NCI-H1092 (cell line): ENCODE data around the gene CYB5RL.
"Not testable (repeated sequence)": the region's sequence is repeated elsewhere in the genome, so short reads cannot be mapped to it uniquely, and the experiment has no call there.

Experiments
- DNase-seq: peaks from one replicate; lab custom pipeline; 2025; lab: John Stamatoyannopoulos, UW

Gene CYB5RL

DNA sequence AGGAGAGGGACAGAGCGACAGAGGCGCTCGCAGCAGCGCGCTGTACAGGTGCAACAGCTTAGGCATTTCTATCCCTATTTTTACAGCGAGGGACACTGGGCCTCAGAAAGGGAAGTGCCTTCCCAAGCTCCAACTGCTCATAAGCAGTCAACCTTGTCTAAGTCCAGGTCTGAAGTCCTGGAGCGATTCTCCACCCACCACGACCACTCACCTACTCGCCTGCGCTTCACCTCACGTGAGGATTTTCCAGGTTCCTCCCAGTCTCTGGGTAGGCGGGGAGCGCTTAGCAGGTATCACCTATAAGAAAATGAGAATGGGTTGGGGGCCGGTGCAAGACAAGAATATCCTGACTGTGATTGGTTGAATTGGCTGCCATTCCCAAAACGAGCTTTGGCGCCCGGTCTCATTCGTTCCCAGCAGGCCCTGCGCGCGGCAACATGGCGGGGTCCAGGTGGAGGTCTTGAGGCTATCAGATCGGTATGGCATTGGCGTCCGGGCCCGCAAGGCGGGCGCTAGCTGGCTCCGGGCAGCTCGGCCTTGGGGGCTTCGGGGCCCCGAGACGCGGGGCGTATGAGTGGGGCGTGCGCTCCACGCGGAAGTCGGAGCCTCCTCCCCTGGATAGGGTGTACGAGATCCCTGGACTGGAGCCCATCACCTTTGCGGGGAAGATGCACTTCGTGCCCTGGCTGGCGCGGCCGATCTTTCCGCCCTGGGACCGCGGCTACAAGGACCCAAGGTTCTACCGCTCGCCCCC lies at the start of gene CYB5RL, which contains the start of gene MRPL37:
TSS of gene CYB5RL (minus strand) at position 266 of the 754 bp plus-strand sequence. CDS start 4,414 bp downstream, outside the sequence.
TSS of gene MRPL37 (plus strand) at position 403 of the 754 bp plus-strand sequence. CDS start at position 480, 77 bp downstream.
- peak; percentile 91 for DNase-seq

GRCh38 chr1:54248966-54249365 lies 49.1 kb upstream of the CYB5RL start:
- DNase-seq = no peak

- no peak for DNase-seq
These were observed 48.2 kb upstream of the CYB5RL start for GRCh38 chr1:54247863-54248515.

- DNase-seq = no peak
These were observed 46.4 kb upstream of the CYB5RL start for GRCh38 chr1:54246116-54246721.

- no peak for DNase-seq
These were observed 45.7 kb upstream of the CYB5RL start for GRCh38 chr1:54245501-54245900.

- DNase-seq = no peak
These were observed 44.8 kb upstream of the CYB5RL start for GRCh38 chr1:54244655-54245054.

- no peak for DNase-seq
These were observed 43.2 kb upstream of the CYB5RL start for GRCh38 chr1:54243022-54243421.

DNA sequence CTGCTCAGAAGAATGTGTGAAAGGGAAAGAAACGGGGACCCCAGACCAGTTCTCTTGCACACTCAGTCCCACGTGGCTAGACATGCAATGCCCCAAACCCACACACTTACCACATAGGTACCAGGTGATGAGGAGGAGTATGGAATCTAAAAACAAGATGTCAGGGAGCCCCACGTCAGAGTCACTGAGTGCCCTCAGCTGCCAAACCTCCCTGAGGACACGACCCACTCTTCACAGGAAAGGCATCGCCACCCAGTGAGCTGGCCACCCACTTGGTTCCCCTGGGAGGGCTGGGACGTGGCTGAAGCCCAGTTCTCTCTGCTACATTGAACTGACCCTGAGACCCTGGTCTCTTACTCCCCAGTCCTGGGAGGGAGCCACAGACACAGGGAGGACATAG lies 41.5 kb upstream of the CYB5RL start:
- DNase-seq = no peak

DNA sequence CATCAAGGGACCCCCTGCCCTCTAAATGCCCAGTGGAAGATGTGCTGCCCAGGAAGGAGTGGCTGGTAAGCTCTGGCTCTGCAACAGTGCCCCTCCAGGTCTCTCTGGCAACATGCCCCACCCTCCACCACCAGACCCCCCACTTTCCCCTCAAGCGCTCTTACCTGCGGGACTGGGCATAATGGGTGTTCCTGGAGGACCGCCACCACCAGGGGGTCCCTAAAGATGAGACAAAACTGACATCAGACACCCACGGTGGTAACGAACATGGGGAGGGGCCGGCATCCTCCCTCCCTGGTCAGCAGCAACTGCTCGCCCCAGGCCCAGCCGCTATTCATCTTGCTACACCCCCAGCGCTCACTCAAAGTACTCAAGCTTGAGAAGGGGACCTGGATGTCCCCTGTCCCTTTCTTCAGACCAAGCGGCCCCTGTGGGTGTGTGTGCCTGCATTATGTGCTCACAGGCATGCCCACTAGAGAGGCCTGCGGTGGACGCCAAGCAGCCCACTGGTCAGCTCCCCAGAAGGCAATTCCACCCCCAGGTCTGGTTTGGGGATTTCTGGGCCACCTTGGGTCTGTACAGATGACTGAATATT lies 41.0 kb upstream of the CYB5RL start:
- DNase-seq = no peak

DNA sequence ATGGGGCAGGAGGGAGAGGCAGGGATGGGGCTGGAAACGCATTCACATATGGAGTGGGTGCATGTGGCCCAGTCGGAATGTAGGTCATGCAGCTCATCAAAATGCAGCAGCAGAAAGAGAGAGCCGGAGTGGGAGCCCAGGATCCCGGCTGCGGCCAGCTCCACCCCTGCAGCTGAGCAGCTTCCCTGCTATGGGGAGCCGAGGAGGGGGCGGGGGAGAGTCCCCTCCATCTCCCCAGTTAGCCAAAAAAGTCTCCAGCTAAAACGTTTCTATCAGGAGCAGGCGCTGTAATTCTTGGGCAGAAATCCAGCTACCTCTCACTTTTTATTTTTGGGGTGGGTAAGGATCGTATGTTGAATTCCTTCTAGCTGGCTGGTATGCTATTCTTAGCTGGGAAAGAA lies 39.8 kb upstream of the CYB5RL start:
- no peak for DNase-seq

- DNase-seq = no peak
These were observed 39.2 kb upstream of the CYB5RL start for GRCh38 chr1:54239035-54239383.

GRCh38 chr1:54238353-54239034 lies 38.7 kb upstream of the CYB5RL start:
- DNase-seq = no peak

DNA sequence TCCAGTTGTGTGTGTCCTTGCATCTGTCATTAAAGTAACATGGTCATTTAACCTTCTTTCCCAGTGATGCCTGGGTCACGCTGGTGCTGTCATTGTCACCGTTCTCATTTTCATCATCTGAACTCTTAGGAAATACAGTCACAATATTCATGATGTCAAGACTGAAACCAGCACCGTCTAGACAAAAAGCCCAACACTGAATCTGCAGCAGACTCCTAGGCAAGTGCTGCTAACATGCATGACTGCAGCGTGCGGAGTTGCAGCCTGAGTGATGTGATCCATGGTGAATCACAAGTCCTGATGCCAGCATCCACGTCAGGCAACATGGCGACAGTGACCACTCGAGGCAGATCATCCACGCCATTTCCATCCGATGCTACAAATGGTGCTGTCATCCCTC lies 37.8 kb upstream of the CYB5RL start:
- no peak for DNase-seq

DNA sequence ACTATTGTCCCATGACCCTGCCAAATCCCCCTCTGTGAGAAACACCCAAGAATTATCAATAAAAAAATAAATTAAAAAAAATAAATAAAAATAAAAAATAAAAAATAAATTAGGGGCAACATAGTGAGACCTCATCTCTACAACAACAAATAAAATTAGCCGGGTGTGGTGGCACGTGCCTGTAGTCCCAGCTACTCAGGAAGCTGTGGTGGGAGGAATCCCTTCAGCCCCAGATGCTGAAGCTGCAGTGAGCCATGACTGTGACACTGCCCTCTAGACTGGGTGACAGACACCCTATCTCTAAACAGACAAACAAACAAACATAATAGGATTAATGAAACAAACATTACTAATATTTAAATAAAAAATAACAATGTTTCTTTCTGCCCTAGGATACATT lies 34.5 kb upstream of the CYB5RL start:
- no peak for DNase-seq

DNA sequence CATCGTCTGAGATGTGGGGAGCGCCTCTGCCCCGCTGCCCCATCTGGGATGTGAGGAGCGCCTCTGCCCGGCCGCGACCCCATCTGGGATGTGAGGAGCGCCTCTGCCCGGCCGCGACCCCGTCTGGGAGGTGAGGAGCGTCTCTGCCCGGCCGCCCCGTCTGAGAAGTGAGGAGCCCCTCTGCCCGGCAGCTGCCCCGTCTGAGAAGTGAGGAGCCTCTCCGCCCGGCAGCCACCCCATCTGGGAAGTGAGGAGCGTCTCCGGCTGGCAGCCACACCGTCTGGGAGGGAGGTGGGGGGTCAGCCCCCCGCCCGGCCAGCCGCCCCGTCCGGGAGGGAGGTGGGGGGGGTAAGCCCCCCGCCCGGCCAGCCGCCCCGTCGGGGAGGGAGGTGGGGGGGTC lies 33.4 kb upstream of the CYB5RL start:
- DNase-seq = not testable (repeated sequence)

GRCh38 chr1:54230507-54231339 lies 30.9 kb upstream of the CYB5RL start:
- no peak for DNase-seq

DNA sequence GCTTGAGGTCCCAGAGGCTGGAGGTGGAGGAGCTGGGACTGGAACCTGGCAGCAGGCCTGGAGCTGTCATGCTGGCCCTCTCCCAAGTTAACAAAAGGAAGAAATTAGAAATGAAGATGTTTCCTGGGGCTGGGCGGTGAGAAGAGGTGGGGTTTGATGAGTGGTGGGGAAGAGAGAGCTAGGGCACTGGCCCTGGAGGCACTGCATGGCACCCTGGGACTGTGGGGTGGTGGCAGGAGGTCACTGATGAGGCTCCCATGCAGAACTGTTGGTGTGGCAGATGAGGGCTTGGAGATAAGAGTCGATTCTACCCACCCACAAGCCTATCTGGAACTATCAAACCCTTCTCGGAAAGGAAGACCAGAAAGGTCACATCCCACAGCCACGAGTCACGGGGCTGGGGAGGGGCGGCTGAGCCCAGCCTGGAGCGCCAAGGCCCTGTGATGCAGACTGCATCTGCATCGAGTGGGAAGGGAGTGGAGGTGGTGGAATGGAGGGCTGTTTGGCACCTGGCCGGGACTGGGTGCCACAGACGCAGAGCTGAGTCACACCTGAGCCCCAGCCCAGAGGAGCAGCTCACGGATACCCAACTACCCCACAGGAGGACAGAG lies 29.6 kb upstream of the CYB5RL start:
- no peak for DNase-seq

DNA sequence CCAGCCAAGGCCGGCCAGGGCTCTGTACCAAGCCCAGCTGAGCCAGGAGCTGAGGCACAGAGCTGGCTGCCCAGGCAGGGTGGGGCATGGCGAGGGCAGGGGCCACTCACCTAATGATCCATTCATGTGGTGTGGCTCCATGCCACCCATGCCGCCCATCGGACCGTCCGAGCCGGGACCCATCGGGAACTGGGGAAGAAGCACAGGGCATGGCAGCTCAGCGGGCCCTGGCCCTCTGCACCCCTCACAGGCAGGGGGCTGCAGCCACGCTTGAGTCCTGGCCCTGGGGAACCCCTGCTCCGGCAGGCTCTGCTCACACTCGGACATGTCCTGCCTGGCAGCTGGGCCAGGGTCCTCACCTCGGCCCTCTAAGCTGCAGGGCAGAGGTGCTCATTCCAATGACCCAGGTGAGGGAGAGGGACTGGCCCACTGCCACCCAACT lies 28.8 kb upstream of the CYB5RL start:
- DNase-seq = no peak

DNA sequence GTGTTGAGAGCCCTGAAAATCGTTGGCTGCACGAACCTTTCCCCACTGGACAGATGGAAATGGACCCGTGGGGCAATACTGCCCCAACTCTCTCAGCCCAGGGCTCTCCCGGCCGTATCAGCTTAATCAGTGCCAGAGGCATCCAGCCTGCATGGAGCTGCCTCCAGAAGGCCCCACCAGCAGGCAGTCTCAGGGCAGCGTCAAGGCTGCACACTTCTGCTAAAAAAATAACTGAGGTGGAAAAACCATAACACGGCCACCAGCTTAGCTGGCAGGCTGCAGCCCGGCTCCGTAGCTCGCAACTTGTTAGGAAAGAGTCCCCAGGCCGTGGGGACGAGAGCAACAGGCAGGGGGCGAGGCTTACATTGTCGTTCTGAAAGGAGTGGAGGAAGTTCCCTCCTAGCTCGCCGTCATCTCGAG lies 28.1 kb upstream of the CYB5RL start:
- no peak for DNase-seq

DNA sequence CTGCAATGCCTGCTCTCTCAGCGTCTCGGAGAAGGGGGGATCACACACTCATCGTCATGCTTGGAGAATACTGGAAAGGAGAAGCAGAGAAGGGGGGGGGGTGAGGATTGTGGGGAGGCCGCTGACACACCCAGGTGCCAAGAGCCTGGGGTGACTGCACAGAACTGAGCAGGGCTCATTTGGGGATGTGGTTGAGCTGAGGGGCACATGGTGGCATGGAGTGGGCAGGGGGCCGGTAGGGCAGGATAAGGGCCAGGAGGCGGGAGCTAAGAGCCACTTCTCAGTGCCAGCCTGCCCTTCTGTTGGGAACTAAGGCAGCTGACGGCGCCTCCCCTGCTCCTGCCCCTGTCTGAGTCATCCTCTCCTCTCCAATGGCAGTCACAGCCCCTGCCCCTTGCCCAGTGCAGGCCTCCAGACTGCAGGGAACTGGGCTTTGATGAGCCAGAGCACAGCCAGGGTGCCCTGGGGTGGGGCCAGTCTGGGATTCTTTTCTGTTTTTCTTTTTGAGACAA lies 27.3 kb upstream of the CYB5RL start:
- DNase-seq = no peak
